MG63 (cell line): ENCODE measurements around the gene AKAP3. TPM values are rescaled to one million over a fixed set of nuclear protein-coding genes. Genes with fewer than 3 reads are reported as not detected.

Experiments used
- DNase-seq: peaks from one replicate; pipeline ENCODE4 v3.0.0-alpha.2; 2020
- H3K27me3 ChIP-seq: fragments of 250-450 bp; sonication (Bioruptor Pico); 2 replicates; pipeline ENCODE4 v1.5.1; 2020; ENCODE audit warnings: mild to moderate bottlenecking, moderate library complexity
- H3K36me3 ChIP-seq: fragments of 250-450 bp; sonication (Bioruptor Pico); 2 replicates; pipeline ENCODE4 v1.5.1; 2020; ENCODE audit warnings: mild to moderate bottlenecking, moderate library complexity
- H3K4me3 ChIP-seq: fragments of 250-450 bp; sonication (Bioruptor Pico); 2 replicates; pipeline ENCODE4 v1.5.1; 2020; ENCODE audit warnings: mild to moderate bottlenecking, moderate library complexity
- H3K9me3 ChIP-seq: fragments of 250-450 bp; sonication (Bioruptor Pico); 2 replicates; pipeline ENCODE4 v1.5.1; 2020; ENCODE audit warnings: mild to moderate bottlenecking, moderate library complexity
- total RNA-seq: library from RNA; depleted of rRNA; stranded (reverse); fragments of >200 nt; shearing (Covaris generic); gene quantifications from 2 replicates; pipeline ENCODE4 v1.2.3, GENCODE V29; 2014; ENCODE audit warnings: low replicate concordance

The AKAP3 gene
- total RNA-seq, 1 experiment from 2014 or later: not detected

GRCh38 chr12:4610481-4610880, 38.4 kb downstream of the AKAP3 start:
- Histone ChIP-seq H3K36me3 (peaks cover 11% of the 10 kb centered on the region), H3K27me3 (no peaks in the 10 kb centered on the region), H3K4me3 (no peak overlapping the region), H3K9me3 (no peaks in the 10 kb centered on the region)
- DNase-seq: no peak

- no peak for DNase-seq
Measured at GRCh38 chr12:4609071-4609470, 39.8 kb downstream of the AKAP3 start.

GRCh38 chr12:4607056-4607455, 41.8 kb downstream of the AKAP3 start:
- Histone ChIP-seq H3K9me3 (no peaks in the 10 kb centered on the region), H3K4me3 (no peak overlapping the region), H3K27me3 (no peaks in the 10 kb centered on the region), H3K36me3 (peaks cover 6% of the 10 kb centered on the region)
- no peak for DNase-seq

More at GRCh38 chr12:4609071-4609470, 39.8 kb downstream of the AKAP3 start:
- peaks cover 11% of the 10 kb centered on the region for H3K36me3 ChIP-seq
- H3K27me3 ChIP-seq: no peaks in the 10 kb centered on the region
- H3K4me3 ChIP-seq: no peak overlapping the region
- H3K9me3 ChIP-seq: no peaks in the 10 kb centered on the region

GRCh38 chr12:4604684-4605193, 44.1 kb downstream of the AKAP3 start:
- no peaks in the 10 kb centered on the region for H3K36me3 ChIP-seq
- H3K27me3 ChIP-seq: no peaks in the 10 kb centered on the region
- peak; percentile 73 for DNase-seq
- peak overlapping the region; percentile 72 for H3K4me3 ChIP-seq
- no peaks in the 10 kb centered on the region for H3K9me3 ChIP-seq

GRCh38 chr12:4603946-4604345, 44.9 kb downstream of the AKAP3 start:
- H3K4me3 ChIP-seq: no peak overlapping the region
- no peaks in the 10 kb centered on the region for H3K36me3 ChIP-seq
- H3K27me3 ChIP-seq: no peaks in the 10 kb centered on the region
- DNase-seq: no peak
- no peaks in the 10 kb centered on the region for H3K9me3 ChIP-seq

GRCh38 chr12:4603421-4603820, 45.4 kb downstream of the AKAP3 start:
- Histone ChIP-seq H3K27me3 (no peaks in the 10 kb centered on the region), H3K4me3 (no peak overlapping the region), H3K9me3 (no peaks in the 10 kb centered on the region), H3K36me3 (no peaks in the 10 kb centered on the region)
- DNase-seq: no peak

GRCh38 chr12:4595881-4596280, 53.0 kb downstream of the AKAP3 start:
- H3K36me3 ChIP-seq: no peaks in the 10 kb centered on the region
- no peak for DNase-seq
- H3K27me3 ChIP-seq: no peaks in the 10 kb centered on the region
- no peaks in the 10 kb centered on the region for H3K9me3 ChIP-seq
- H3K4me3 ChIP-seq: no peak overlapping the region

- H3K36me3 ChIP-seq: no peaks in the 10 kb centered on the region
- no peak overlapping the region for H3K4me3 ChIP-seq
- no peaks in the 10 kb centered on the region for H3K27me3 ChIP-seq
- H3K9me3 ChIP-seq: no peaks in the 10 kb centered on the region
- DNase-seq: no peak
Measured at GRCh38 chr12:4591180-4591687, 57.6 kb downstream of the AKAP3 start.

- Histone ChIP-seq H3K36me3 (no peaks in the 10 kb centered on the region), H3K4me3 (no peak overlapping the region), H3K9me3 (no peaks in the 10 kb centered on the region), H3K27me3 (no peaks in the 10 kb centered on the region)
- DNase-seq: no peak
Measured at GRCh38 chr12:4589941-4590340, 58.9 kb downstream of the AKAP3 start.

GRCh38 chr12:4588916-4589315, 59.9 kb downstream of the AKAP3 start:
- DNase-seq: no peak

GRCh38 chr12:4587108-4587507, 61.7 kb downstream of the AKAP3 start:
- Histone ChIP-seq H3K4me3 (no peak overlapping the region), H3K9me3 (no peaks in the 10 kb centered on the region)
- DNase-seq: no peak

More at GRCh38 chr12:4588916-4589315, 59.9 kb downstream of the AKAP3 start:
- Histone ChIP-seq H3K4me3 (no peak overlapping the region), H3K36me3 (no peaks in the 10 kb centered on the region), H3K9me3 (no peaks in the 10 kb centered on the region), H3K27me3 (no peaks in the 10 kb centered on the region)

GRCh38 chr12:4586500-4586899, 62.4 kb downstream of the AKAP3 start:
- DNase-seq: no peak
- Histone ChIP-seq H3K9me3 (no peaks in the 10 kb centered on the region), H3K36me3 (no peaks in the 10 kb centered on the region), H3K27me3 (no peaks in the 10 kb centered on the region), H3K4me3 (no peak overlapping the region)

More at GRCh38 chr12:4587108-4587507, 61.7 kb downstream of the AKAP3 start:
- Histone ChIP-seq H3K27me3 (no peaks in the 10 kb centered on the region), H3K36me3 (no peaks in the 10 kb centered on the region)

GRCh38 chr12:4584896-4585295, 64.0 kb downstream of the AKAP3 start:
- H3K4me3 ChIP-seq: no peak overlapping the region
- no peaks in the 10 kb centered on the region for H3K27me3 ChIP-seq
- no peaks in the 10 kb centered on the region for H3K9me3 ChIP-seq
- no peaks in the 10 kb centered on the region for H3K36me3 ChIP-seq
- no peak for DNase-seq

GRCh38 chr12:4584281-4584680, 64.6 kb downstream of the AKAP3 start:
- H3K4me3 ChIP-seq: no peak overlapping the region
- H3K36me3 ChIP-seq: no peaks in the 10 kb centered on the region
- no peak for DNase-seq
- no peaks in the 10 kb centered on the region for H3K9me3 ChIP-seq
- no peaks in the 10 kb centered on the region for H3K27me3 ChIP-seq

GRCh38 chr12:4580281-4580688, 68.6 kb downstream of the AKAP3 start:
- H3K9me3 ChIP-seq: no peaks in the 10 kb centered on the region
- H3K27me3 ChIP-seq: no peaks in the 10 kb centered on the region
- no peak for DNase-seq
- no peaks in the 10 kb centered on the region for H3K36me3 ChIP-seq
- H3K4me3 ChIP-seq: no peak overlapping the region

- no peak for DNase-seq
- no peaks in the 10 kb centered on the region for H3K36me3 ChIP-seq
- H3K9me3 ChIP-seq: no peaks in the 10 kb centered on the region
- H3K4me3 ChIP-seq: no peak overlapping the region
- H3K27me3 ChIP-seq: no peaks in the 10 kb centered on the region
Measured at GRCh38 chr12:4579305-4580102, 69.3 kb downstream of the AKAP3 start.

- H3K4me3 ChIP-seq: no peak overlapping the region
- DNase-seq: no peak
- H3K27me3 ChIP-seq: no peaks in the 10 kb centered on the region
- no peaks in the 10 kb centered on the region for H3K36me3 ChIP-seq
- H3K9me3 ChIP-seq: no peaks in the 10 kb centered on the region
Measured at GRCh38 chr12:4572680-4573079, 76.2 kb downstream of the AKAP3 start.

- DNase-seq: no peak
- H3K27me3 ChIP-seq: no peaks in the 10 kb centered on the region
- no peak overlapping the region for H3K4me3 ChIP-seq
- no peaks in the 10 kb centered on the region for H3K9me3 ChIP-seq
- H3K36me3 ChIP-seq: no peaks in the 10 kb centered on the region
Measured at GRCh38 chr12:4569261-4569660, 79.6 kb downstream of the AKAP3 start.
